Measurements from ENCODE around the gene SGMS1.

- TF ChIP-seq POLR2A (IDR thresholded peaks at IDR 0.05; ENCODE audit: low read depth, low read length) (no peak), TAF1 (IDR thresholded peaks at IDR 0.05; ENCODE audit: low read depth, low read length) (no peak), POLR2AphosphoS5 (IDR thresholded peaks at IDR 0.05; ENCODE audit: low read depth, low read length) (no peak), PAX5 (IDR thresholded peaks at IDR 0.05; ENCODE audit: insufficient read depth, low read length, severe bottlenecking) (no peak)
These were observed 143.4 kb downstream of the SGMS1 start for GRCh38 chr10:50480054-50481007.

All from GM12891 (cell line).